HepG2 (cell line): ENCODE measurements around the gene TMC8. TPM values are rescaled to one million over a fixed set of nuclear protein-coding genes. Genes with fewer than 3 reads are reported as not detected.

Source experiments
- AGO1 ChIP-seq: fragments of 200-400 bp; formaldehyde crosslinking; IDR thresholded peaks from 2 replicates; pipeline ENCODE4 v1.6.1; 2017; ENCODE audit warnings: mild to moderate bottlenecking, low read depth, low read length, moderate library complexity; ENCODE audit not compliant: poor library complexity, severe bottlenecking
- AGO2 ChIP-seq: fragments of 200-400 bp; formaldehyde crosslinking; optimal IDR thresholded peaks from 2 replicates; pipeline ENCODE3; 2017; ENCODE audit warnings: mild to moderate bottlenecking, low read depth, low read length, moderate library complexity
- FOXA1 ChIP-seq, 2 experiments: fragments of 450-650 bp in 1 of 2; sonication (generic) in 1 of 2; formaldehyde crosslinking in 1 of 2; IDR thresholded peaks; 2 replicates each; pipeline versions ENCODE4 v1.4.0 to v1.6.1; 2016 to 2020; ENCODE audit warnings: missing genetic modification reagents in 1 of 2
- HOXA3 ChIP-seq: sonication (generic); formaldehyde crosslinking; IDR thresholded peaks from 2 replicates; pipeline ENCODE4 v1.5.0; 2020; ENCODE audit warnings: missing genetic modification reagents
- KAT7 ChIP-seq: IDR thresholded peaks from 2 replicates; pipeline ENCODE4 v1.6.1; 2018; ENCODE audit warnings: borderline replicate concordance, missing compliant biosample characterization
- MAZ ChIP-seq, 2 experiments: sonication (generic) in 1 of 2; formaldehyde crosslinking in 1 of 2; IDR thresholded peaks; 2 replicates each; pipeline versions ENCODE4 v1.5.0 to v1.6.1; 2012 to 2020; ENCODE audit warnings: low read depth in 2 of 2, mild to moderate bottlenecking in 2 of 2, borderline replicate concordance in 1 of 2, improper control_type of control experiment in 1 of 2, low read length in 1 of 2, missing genetic modification reagents in 1 of 2, moderate library complexity in 1 of 2
- MZF1 ChIP-seq: sonication (generic); formaldehyde crosslinking; IDR thresholded peaks from 2 replicates; pipeline ENCODE4 v1.8.1; 2023; ENCODE audit warnings: mild to moderate bottlenecking, missing genetic modification reagents, borderline replicate concordance
- NFE2L2 ChIP-seq: fragments of 150-350 bp; IDR thresholded peaks from 2 replicates; pipeline ENCODE4 v1.6.1; 2014; ENCODE audit warnings: low read length
- PAF1 ChIP-seq: IDR thresholded peaks from 2 replicates; pipeline ENCODE4 v1.6.1; 2016; ENCODE audit warnings: missing genetic modification reagents, missing compliant biosample characterization
- RBFOX2 ChIP-seq: fragments of 200-400 bp; formaldehyde crosslinking; IDR thresholded peaks from 2 replicates; pipeline ENCODE4 v1.6.1; 2017; ENCODE audit warnings: low read depth, mild to moderate bottlenecking, low read length
- RFX1 ChIP-seq: fragments of 450-650 bp; IDR thresholded peaks from 2 replicates; pipeline ENCODE4 v1.6.1; 2017
- SMAD3 ChIP-seq: sonication (generic); formaldehyde crosslinking; IDR thresholded peaks from 2 replicates; pipeline ENCODE4 v1.4.0; 2020; ENCODE audit warnings: missing genetic modification reagents
- SMAD9 ChIP-seq: sonication (generic); formaldehyde crosslinking; IDR thresholded peaks from 2 replicates; pipeline ENCODE4 v1.5.1; 2020; ENCODE audit warnings: mild to moderate bottlenecking, missing genetic modification reagents
- ZBTB3 ChIP-seq: sonication (generic); formaldehyde crosslinking; IDR thresholded peaks from 2 replicates; pipeline ENCODE4 v1.4.0; 2020; ENCODE audit warnings: low read depth, mild to moderate bottlenecking, moderate library complexity, missing genetic modification reagents, borderline replicate concordance
- ZFP37 ChIP-seq: sonication (generic); formaldehyde crosslinking; IDR thresholded peaks from 2 replicates; pipeline ENCODE4 v1.4.0; 2020; ENCODE audit warnings: missing genetic modification reagents, borderline replicate concordance
- ZFP91 ChIP-seq: sonication (generic); formaldehyde crosslinking; IDR thresholded peaks from 2 replicates; pipeline ENCODE4 v1.9.0; 2022; ENCODE audit warnings: missing genetic modification reagents, mild to moderate bottlenecking, borderline replicate concordance
- ZHX1 ChIP-seq: sonication (generic); formaldehyde crosslinking; IDR thresholded peaks from 2 replicates; pipeline ENCODE4 v1.8.1; 2022; ENCODE audit warnings: low read depth, mild to moderate bottlenecking, missing genetic modification reagents
- ZNF276 ChIP-seq: sonication (generic); formaldehyde crosslinking; IDR thresholded peaks from 2 replicates; pipeline ENCODE4 v1.4.0; 2020; ENCODE audit warnings: mild to moderate bottlenecking, low read depth, missing genetic modification reagents
- ZNF3 ChIP-seq: IDR thresholded peaks from 2 replicates; pipeline ENCODE4 v1.7.0; 2017; ENCODE audit warnings: inconsistent platforms
- ZNF333 ChIP-seq: sonication (generic); formaldehyde crosslinking; IDR thresholded peaks from 2 replicates; pipeline ENCODE4 v1.4.0; 2020; ENCODE audit warnings: mild to moderate bottlenecking, missing genetic modification reagents, borderline replicate concordance
- ZNF607 ChIP-seq: sonication (generic); formaldehyde crosslinking; IDR thresholded peaks from 2 replicates; pipeline ENCODE4 v1.5.1; 2020; ENCODE audit warnings: missing genetic modification reagents, mild to moderate bottlenecking, borderline replicate concordance
- ZNF883 ChIP-seq: sonication (generic); formaldehyde crosslinking; IDR thresholded peaks from 2 replicates; pipeline ENCODE4 v1.5.1; 2020; ENCODE audit warnings: mild to moderate bottlenecking, missing genetic modification reagents; ENCODE audit errors: not compliant biosample characterization
- polyA plus RNA-seq, 8 experiments: library from polyadenylated mRNA; depleted of rRNA in 3 of 8; stranded (reverse) in 7 of 8; unstranded in 1 of 8; fragments of >200 nt; fragmentation: Illumina TruSeq in 4 of 8; extraction: Trizol in 4 of 8; gene quantifications; 2 replicates each; pipeline versions ENCODE4 v1.2.1 to v1.2.3, GENCODE V29; 2011 to 2016; ENCODE audit warnings: low read depth in 4 of 8, missing spikeins in 1 of 8, mixed read lengths in 1 of 8; ENCODE audit not compliant: insufficient read depth in 1 of 8
- total RNA-seq, 5 experiments: library from RNA; depleted of rRNA; stranded (reverse); fragments of >200 nt; fragmentation: Illumina TruSeq; extraction: Trizol; gene quantifications; 2 replicates each; pipeline ENCODE4 v1.2.3, GENCODE V29; 2016; ENCODE audit warnings: low read depth in 1 of 5

TMC8 gene
- total and polyA plus RNA-seq, 2 of the 13 experiments (the other 11 are each of a cell fraction or from before 2014, with no cell fraction given): 0.53 to 7.8 TPM

- no peak for TF ChIP-seq SMAD3
- TF ChIP-seq MZF1 (CRISPR knock-in tag): no peak
- TF ChIP-seq RBFOX2: peak; percentile 56
- TF ChIP-seq PAF1 (CRISPR knock-in tag): peak; percentile 66; the same call in 1 of the 2 replicates
- TF ChIP-seq ZBTB3: no peak
- no peak for TF ChIP-seq ZNF333 (CRISPR knock-in tag)
- TF ChIP-seq AGO1: peak; percentile 55
- TF ChIP-seq NFE2L2: no peak
- TF ChIP-seq HOXA3 (CRISPR knock-in tag): peak; percentile 69; the same call in 1 of the 2 replicates
- TF ChIP-seq ZNF607: no peak
- no peak for TF ChIP-seq ZFP37 (CRISPR knock-in tag)
- no peak for TF ChIP-seq FOXA1 (IDR thresholded peaks at IDR 0.05)
- peak; percentile 36; the same call in 1 of the 2 replicates for TF ChIP-seq FOXA1 (CRISPR knock-in tag; IDR thresholded peaks at IDR 0.05)
- no peak for TF ChIP-seq KAT7 (CRISPR knock-in tag)
- TF ChIP-seq ZHX1 (CRISPR knock-in tag): 0 out of 2 replicates have a peak, but pooled peaks have one; percentile 75
- no peak for TF ChIP-seq ZNF276
- no peak for TF ChIP-seq ZNF3 (CRISPR knock-in tag)
- no peak for TF ChIP-seq ZNF883 (CRISPR knock-in tag)
- TF ChIP-seq ZFP91: peak; percentile 56; the same call in 1 of the 2 replicates
- TF ChIP-seq MAZ (IDR thresholded peaks at IDR 0.05; ENCODE audit: borderline replicate concordance, low read depth, low read length): no peak
- no peak for TF ChIP-seq MAZ (CRISPR knock-in tag; IDR thresholded peaks at IDR 0.05; ENCODE audit: low read depth)
- no peak for TF ChIP-seq RFX1
- no peak for TF ChIP-seq SMAD9 (CRISPR knock-in tag)
- TF ChIP-seq AGO2: peak; percentile 88
Observed at GRCh38 chr17:78176548-78177025, 46.0 kb downstream of the TMC8 start (continued).
